ENCODE results near the gene NCBP2.

The NCBP2 gene

GRCh38 chr3:196942226-196942914 is at the start of gene NCBP2:
Gene NCBP2 (minus strand): TSS chr3:196942528. CDS start chr3:196942503, 25 bp downstream.
- FAIRE-seq = no peak

GRCh38 chr3:196991581-196992460 is 49.5 kb upstream of the NCBP2 start:
- FAIRE-seq = no peak

DNA sequence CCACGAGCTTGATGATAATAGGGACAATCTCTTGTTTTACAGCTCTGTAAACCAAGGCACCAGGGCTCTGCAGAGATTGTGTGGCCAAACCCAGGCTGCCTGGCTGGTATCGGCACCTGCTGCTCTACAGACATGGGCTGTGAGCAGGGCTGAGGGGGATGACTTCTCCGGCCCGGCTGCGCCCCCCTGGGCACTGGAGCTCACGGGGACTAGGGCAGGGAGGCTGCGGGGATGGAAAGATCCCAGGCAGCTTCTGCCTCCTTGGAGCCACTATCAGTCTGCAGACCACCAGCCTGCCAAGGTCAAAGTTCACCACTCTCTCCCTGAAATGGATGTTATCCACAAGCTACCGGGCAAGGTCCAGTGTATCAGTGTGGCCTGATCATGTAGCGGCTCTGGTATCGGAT is 48.3 kb upstream of the NCBP2 start:
- FAIRE-seq = no peak

DNA sequence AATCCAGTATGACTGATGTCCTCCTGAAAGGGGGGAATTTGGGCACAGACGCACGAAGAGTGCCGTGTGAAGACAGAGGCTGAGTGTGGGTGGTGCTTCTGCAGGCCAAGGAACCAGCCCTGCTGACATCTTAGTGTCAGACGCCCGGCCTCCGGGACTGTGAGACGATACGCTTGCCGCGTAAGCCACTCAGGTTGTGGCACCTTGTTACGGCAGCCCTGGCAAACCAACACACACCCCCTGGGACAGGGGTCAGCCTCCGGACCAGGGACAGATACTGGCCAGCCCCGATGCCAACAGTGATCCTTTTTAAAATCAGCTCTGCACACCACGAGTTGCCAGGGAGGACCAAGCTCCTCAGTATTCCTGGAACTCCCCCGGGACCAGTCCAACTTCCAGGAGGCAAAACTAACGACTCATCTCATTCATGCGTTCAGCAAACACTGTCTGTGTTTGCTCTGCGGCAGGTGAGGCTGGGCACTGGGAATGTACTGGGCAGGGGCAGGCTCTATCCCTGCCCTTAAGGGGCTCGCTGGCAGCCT is 47.5 kb upstream of the NCBP2 start:
- no peak for FAIRE-seq

GRCh38 chr3:196988241-196989029 is 46.1 kb upstream of the NCBP2 start:
- no peak for FAIRE-seq

DNA sequence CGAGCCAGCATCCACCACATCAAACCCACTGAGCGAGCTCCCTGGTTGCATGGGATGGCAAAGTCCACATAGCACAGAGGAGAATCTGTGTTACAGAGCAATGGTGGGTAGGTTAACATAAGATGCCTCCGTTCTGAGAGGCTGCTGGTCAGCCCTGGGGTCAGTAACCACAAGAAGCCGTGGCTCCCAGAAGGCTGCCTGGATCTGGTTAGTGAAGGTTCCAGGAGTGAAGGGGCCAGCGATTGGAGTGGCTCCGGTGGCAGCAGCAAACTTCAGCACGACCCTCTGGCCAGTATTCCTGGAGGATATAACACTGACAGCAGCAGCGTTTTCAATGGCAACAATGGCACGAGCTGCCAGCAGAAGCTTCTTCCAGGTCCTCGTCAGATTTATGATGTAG is 44.7 kb upstream of the NCBP2 start:
- no peak for FAIRE-seq

DNA sequence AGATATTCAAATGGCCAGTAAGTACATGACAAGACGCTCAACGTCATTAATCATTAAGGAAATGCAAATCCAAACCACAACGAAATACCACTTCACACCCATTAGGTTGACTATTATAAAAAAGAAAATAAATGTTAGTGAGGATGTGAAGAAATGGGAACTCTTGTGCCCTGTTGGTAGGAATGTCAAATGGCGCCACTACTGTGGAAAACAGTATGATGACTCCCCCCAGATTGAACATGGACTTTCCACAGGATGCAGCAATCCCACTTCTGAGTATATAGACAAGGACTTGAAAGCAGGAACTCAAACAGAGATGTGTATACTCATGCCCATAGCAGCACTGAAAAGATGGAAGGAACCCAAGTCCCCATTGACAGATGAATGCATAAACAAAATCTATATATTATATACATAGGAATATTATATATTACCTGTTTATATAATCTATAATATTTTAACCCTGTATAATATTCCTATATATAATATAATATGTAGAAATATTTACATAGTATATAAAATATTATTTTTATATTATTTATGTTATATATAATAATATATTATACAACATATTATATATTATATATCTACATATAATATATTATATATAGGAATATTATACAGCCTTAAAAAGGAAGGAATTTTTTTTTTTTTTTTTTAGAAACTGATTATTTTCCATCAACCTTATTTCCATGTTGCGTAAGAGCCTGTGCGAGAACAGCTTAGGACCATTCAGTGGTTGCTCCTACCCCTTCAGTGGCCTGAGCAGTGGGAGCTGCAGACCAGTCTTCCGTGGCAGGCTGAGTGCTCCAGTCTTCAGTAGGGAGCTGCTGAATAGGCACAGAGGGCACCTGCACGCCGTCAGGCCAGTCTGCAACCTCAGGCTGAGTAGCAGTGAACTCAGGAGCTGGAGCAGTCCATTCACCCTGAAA is 43.9 kb upstream of the NCBP2 start:
- FAIRE-seq = no peak

GRCh38 chr3:196985298-196985697 is 43.0 kb upstream of the NCBP2 start:
- no peak for FAIRE-seq

- FAIRE-seq = no peak
Observed at GRCh38 chr3:196983186-196983585, 40.9 kb upstream of the NCBP2 start.

DNA sequence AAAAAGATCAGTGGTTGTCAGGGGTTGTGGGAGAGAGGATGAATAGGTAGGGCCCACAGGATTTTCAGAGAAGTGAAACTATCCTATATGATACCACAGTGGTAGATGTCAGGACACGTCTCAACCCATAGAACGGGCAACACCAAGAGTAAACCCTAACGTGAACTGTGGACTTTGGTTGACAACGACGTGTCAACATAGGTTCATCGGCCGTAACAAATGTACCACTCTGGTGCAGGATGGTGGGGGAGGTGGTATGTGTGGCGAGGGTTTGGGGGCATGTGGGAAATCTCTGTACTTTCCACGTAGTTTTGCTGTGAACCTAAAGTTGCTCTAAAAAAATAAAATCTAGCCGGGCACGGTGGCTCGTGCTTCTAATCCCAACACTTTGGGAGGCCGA is 39.3 kb upstream of the NCBP2 start:
- FAIRE-seq = no peak

- FAIRE-seq = no peak
Observed at GRCh38 chr3:196979545-196979944, 37.2 kb upstream of the NCBP2 start.

GRCh38 chr3:196976941-196977340 is 34.6 kb upstream of the NCBP2 start:
- no peak for FAIRE-seq

GRCh38 chr3:196975349-196975748 is 33.0 kb upstream of the NCBP2 start:
- no peak for FAIRE-seq

- FAIRE-seq = no peak
Observed at GRCh38 chr3:196974661-196975060, 32.3 kb upstream of the NCBP2 start.

DNA sequence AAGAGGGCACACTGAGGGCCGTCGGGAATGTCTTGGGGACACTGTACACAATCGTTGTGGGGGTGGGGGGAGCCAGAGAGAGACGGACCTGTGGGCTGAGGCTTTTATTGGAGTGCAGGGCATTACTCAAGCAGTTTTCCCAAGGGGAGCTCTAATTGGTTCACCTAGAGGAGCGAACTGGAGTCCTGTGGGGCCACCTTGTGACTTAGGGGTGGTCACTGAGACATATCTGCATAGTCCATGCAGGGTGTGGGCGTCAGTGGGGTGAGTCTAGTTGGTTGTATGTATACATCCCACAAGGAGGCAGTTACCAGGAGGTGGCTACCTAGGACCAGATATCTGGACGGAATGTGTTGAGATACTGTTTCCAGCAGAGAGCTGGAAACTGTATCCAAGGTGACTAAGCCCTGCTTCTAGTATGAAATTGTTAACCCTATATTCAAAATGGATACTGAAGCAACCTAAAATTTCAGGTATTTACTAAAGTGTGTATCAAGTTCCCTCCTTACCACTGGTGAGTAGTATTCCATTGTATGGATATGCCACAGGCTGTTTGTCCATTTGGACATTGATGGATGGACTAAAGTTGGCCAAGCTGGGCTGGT is 28.9 kb upstream of the NCBP2 start:
- FAIRE-seq = no peak

- no peak for FAIRE-seq
Observed at GRCh38 chr3:196970547-196971093, 28.3 kb upstream of the NCBP2 start.

- FAIRE-seq = no peak
Observed at GRCh38 chr3:196969660-196970546, 27.6 kb upstream of the NCBP2 start.

DNA sequence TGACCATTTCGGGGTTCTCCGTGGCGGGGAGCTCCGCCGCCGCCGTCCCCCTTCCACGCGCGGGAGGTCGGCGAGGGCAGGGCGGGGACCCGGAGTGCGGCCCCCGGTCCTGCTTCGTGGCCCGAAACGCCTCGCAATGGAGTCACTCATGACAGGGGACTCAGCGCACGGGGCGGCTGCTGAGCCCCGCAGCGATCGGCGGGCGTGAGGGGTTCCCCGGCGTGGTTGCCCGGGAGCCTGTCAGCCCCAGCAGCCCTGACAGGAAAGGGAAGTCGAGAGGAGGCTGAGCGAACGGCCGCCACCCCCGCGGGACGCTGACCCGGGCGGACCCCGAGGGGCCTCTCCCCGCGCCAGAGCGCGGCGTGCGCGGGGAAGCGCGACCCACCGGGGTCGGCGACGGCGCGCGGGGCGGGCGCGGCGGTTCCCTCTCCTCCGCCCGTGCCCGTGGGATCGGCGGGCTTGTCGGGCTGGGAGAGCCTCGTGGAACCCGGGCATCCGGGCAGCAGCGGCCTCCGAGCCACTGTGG is 26.9 kb upstream of the NCBP2 start:
- FAIRE-seq = no peak

DNA sequence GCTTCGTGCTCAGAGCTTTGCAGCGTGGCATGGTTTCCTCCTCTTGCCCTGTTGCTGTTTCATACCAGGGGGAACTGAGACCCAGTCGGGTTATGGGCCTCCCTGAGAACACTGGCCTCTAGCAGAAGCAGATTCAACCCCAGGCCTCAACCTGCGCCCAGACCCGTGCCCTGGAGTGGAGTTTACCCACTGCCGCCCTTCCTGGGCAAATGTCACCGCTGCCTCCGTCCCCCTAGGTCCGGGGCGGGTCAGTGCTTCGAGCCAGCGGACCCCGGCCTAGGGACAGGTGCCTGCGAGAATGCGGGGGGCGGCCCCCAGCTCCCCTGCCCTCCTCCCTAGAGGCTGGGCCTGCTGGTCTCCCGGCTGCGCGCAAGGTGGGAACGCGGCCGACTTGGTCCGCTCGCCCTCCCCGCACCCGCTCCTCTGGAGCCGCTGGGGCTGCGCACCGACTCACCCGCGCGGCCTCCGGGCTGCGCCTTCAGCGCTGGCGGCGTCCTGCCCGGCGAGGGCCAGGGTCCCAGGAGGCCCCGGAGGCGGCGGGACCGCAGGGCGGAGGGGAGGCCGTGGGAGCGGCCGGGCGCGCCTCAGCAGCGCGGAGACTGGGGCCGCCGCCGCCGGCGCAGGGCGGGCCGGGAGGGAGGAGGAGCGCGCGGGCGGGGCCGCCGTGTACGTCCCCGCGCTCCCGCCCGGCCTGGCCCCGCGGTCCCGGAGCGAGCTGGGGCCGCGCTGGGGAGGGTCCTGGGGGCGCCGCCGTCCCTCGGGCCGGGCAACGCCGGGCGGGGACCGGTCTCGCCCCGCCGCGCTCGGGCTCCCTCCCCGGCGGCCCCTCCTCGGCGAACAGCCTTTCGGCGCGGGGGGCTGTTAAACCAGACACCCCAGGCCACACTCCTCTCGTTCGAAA is 26.2 kb upstream of the NCBP2 start, which contains the start of gene PIGZ:
Gene PIGZ, minus strand, starts transcription at position 601 of the 901 bp plus-strand sequence. CDS start 16,802 bp downstream, outside the sequence.
- FAIRE-seq = no peak
